K562 (cell line): Measurements from ENCODE around the gene CENPX. TPM values are rescaled to one million over a fixed set of nuclear protein-coding genes. Genes with fewer than 3 reads are reported as not detected.

Experiments
- ESRRB ChIP-seq: fragments of 250-450 bp; sonication (Bioruptor Pico); IDR thresholded peaks from 2 replicates; pipeline ENCODE4 v1.5.0; 2020; ENCODE audit warnings: mild to moderate bottlenecking, moderate library complexity, borderline replicate concordance
- GATAD2B ChIP-seq: fragments of 450-650 bp; IDR thresholded peaks from 2 replicates; pipeline ENCODE4 v1.6.1; 2017; ENCODE audit warnings: mild to moderate bottlenecking, borderline replicate concordance
- GTF2A2 ChIP-seq: IDR thresholded peaks from 2 replicates; pipeline ENCODE4 v1.6.1; 2016; ENCODE audit warnings: mild to moderate bottlenecking, missing genetic modification characterization, missing compliant biosample characterization
- HCFC1 ChIP-seq: IDR thresholded peaks from 2 replicates; pipeline ENCODE4 v1.6.1; 2012; ENCODE audit warnings: low read depth, low read length, improper control_type of control experiment
- HOXB6 ChIP-seq: fragments of 250-450 bp; sonication (Bioruptor Pico); IDR thresholded peaks from 2 replicates; pipeline ENCODE4 v1.5.1; 2022; ENCODE audit warnings: mild to moderate bottlenecking, borderline replicate concordance
- MCM3 ChIP-seq: fragments of 450-650 bp; IDR thresholded peaks from 2 replicates; pipeline ENCODE4 v1.6.1; 2016
- NFIC ChIP-seq: fragments of 450-650 bp; IDR thresholded peaks from 2 replicates; pipeline ENCODE4 v1.6.1; 2017; ENCODE audit warnings: mild to moderate bottlenecking, inconsistent platforms
- TAL1 ChIP-seq: fragments of 450-650 bp; IDR thresholded peaks from 2 replicates; pipeline ENCODE4 v1.6.1; 2016; ENCODE audit warnings: mild to moderate bottlenecking
- ZFX ChIP-seq: sonication (generic); formaldehyde crosslinking; IDR thresholded peaks from 2 replicates; pipeline ENCODE4 v1.8.0; 2022; ENCODE audit warnings: mild to moderate bottlenecking, missing genetic modification reagents, moderate library complexity
- ZNF311 ChIP-seq: fragments of 250-450 bp; sonication (Bioruptor Pico); IDR thresholded peaks from 2 replicates; pipeline ENCODE4 v1.4.0; 2020; ENCODE audit warnings: mild to moderate bottlenecking, moderate library complexity
- ZNF668 ChIP-seq: fragments of 250-450 bp; sonication (Bioruptor Pico); IDR thresholded peaks from 2 replicates; pipeline ENCODE4 v1.8.0; 2022; ENCODE audit warnings: mild to moderate bottlenecking, inconsistent platforms
- polyA plus RNA-seq, 8 experiments: library from polyadenylated mRNA; depleted of rRNA in 4 of 8; stranded (reverse) in 5 of 8; unstranded in 3 of 8; fragments of >200 nt; fragmentation: Nextera tagmentation in 2 of 8; fragmentation: Illumina TruSeq in 1 of 8; extraction: Ambion mirVana in 2 of 8; extraction: Trizol in 1 of 8; gene quantifications; 2 replicates each; pipeline versions ENCODE4 v1.2.1 to v1.2.3, GENCODE V29; 2011 to 2014; ENCODE audit warnings: inconsistent platforms in 1 of 8, missing spikeins in 1 of 8
- total RNA-seq, 7 experiments: library from RNA; depleted of rRNA in 6 of 7; stranded (reverse); fragments of >200 nt in 6 of 7; fragmentation: Illumina TruSeq in 2 of 7; extraction: Trizol in 2 of 7; gene quantifications; 2 replicates each; pipeline versions ENCODE4 v1.2.1 to v1.2.3, GENCODE V29; 2011 to 2021; ENCODE audit warnings: low replicate concordance in 1 of 7
- TF ChIP-seq, protein P1 (sequence below): sonication (generic); formaldehyde crosslinking; IDR thresholded peaks from 2 replicates; pipeline ENCODE4 v1.8.0; 2022; ENCODE audit warnings: missing genetic modification reagents, mild to moderate bottlenecking, borderline replicate concordance
- TF ChIP-seq, protein P2 (sequence below), 2 experiments: IDR thresholded peaks in 1 of 2; conservative IDR thresholded peaks in 1 of 2; 2 replicates each; pipeline ENCODE4 v1.6.1; 2016; ENCODE audit warnings: low read depth in 2 of 2, mild to moderate bottlenecking in 1 of 2, missing compliant biosample characterization in 1 of 2, missing genetic modification characterization in 1 of 2, moderate library complexity in 1 of 2
- TF ChIP-seq, protein P3 (sequence below): fragments of 250-450 bp; sonication (Bioruptor Pico); IDR thresholded peaks from 2 replicates; pipeline ENCODE4 v1.9.0; 2021; ENCODE audit warnings: mild to moderate bottlenecking
- TF ChIP-seq, protein P4 (sequence below): fragments of 450-650 bp; IDR thresholded peaks from 2 replicates; pipeline ENCODE4 v1.6.1; 2017; ENCODE audit warnings: mild to moderate bottlenecking, moderate library complexity
- TF ChIP-seq, protein P5 (sequence below): sonication (generic); formaldehyde crosslinking; IDR thresholded peaks from 2 replicates; pipeline ENCODE4 v1.8.1; 2023; ENCODE audit warnings: missing genetic modification reagents, mild to moderate bottlenecking, borderline replicate concordance

CENPX gene
- total and polyA plus RNA-seq, 9 of the 15 experiments (the other 6 are each of a cell fraction or from before 2014, with no cell fraction given): 32.7 to 352 (median 127) TPM

- TF ChIP-seq, protein P1, sequence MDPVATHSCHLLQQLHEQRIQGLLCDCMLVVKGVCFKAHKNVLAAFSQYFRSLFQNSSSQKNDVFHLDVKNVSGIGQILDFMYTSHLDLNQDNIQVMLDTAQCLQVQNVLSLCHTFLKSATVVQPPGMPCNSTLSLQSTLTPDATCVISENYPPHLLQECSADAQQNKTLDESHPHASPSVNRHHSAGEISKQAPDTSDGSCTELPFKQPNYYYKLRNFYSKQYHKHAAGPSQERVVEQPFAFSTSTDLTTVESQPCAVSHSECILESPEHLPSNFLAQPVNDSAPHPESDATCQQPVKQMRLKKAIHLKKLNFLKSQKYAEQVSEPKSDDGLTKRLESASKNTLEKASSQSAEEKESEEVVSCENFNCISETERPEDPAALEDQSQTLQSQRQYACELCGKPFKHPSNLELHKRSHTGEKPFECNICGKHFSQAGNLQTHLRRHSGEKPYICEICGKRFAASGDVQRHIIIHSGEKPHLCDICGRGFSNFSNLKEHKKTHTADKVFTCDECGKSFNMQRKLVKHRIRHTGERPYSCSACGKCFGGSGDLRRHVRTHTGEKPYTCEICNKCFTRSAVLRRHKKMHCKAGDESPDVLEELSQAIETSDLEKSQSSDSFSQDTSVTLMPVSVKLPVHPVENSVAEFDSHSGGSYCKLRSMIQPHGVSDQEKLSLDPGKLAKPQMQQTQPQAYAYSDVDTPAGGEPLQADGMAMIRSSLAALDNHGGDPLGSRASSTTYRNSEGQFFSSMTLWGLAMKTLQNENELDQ (CRISPR knock-in tag): 0 out of 2 replicates have a peak, but pooled peaks have one; percentile 31
- TF ChIP-seq TAL1 (no peak), ZNF311 (CRISPR knock-in tag) (no peak), HCFC1 (no peak), HOXB6 (CRISPR knock-in tag) (no peak), ZFX (0 out of 2 replicates have a peak, but pooled peaks have one; percentile 8), MCM3 (no peak), NFIC (no peak), GATAD2B (no peak), ZNF668 (no peak), GTF2A2 (tag) (no peak), ESRRB (CRISPR knock-in tag) (no peak)
- TF ChIP-seq, protein P2, sequence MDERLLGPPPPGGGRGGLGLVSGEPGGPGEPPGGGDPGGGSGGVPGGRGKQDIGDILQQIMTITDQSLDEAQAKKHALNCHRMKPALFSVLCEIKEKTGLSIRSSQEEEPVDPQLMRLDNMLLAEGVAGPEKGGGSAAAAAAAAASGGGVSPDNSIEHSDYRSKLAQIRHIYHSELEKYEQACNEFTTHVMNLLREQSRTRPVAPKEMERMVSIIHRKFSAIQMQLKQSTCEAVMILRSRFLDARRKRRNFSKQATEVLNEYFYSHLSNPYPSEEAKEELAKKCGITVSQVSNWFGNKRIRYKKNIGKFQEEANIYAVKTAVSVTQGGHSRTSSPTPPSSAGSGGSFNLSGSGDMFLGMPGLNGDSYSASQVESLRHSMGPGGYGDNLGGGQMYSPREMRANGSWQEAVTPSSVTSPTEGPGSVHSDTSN (CRISPR knock-in tag; IDR thresholded peaks at IDR 0.05; ENCODE audit: low read depth): no peak
- TF ChIP-seq, protein P2 (tag; conservative IDR thresholded peaks at IDR 0.05; ENCODE audit: low read depth): no peak
- TF ChIP-seq, protein P3, sequence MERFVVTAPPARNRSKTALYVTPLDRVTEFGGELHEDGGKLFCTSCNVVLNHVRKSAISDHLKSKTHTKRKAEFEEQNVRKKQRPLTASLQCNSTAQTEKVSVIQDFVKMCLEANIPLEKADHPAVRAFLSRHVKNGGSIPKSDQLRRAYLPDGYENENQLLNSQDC (CRISPR knock-in tag): no peak
- TF ChIP-seq, protein P4, sequence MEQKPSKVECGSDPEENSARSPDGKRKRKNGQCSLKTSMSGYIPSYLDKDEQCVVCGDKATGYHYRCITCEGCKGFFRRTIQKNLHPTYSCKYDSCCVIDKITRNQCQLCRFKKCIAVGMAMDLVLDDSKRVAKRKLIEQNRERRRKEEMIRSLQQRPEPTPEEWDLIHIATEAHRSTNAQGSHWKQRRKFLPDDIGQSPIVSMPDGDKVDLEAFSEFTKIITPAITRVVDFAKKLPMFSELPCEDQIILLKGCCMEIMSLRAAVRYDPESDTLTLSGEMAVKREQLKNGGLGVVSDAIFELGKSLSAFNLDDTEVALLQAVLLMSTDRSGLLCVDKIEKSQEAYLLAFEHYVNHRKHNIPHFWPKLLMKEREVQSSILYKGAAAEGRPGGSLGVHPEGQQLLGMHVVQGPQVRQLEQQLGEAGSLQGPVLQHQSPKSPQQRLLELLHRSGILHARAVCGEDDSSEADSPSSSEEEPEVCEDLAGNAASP: no peak
- TF ChIP-seq, protein P5, sequence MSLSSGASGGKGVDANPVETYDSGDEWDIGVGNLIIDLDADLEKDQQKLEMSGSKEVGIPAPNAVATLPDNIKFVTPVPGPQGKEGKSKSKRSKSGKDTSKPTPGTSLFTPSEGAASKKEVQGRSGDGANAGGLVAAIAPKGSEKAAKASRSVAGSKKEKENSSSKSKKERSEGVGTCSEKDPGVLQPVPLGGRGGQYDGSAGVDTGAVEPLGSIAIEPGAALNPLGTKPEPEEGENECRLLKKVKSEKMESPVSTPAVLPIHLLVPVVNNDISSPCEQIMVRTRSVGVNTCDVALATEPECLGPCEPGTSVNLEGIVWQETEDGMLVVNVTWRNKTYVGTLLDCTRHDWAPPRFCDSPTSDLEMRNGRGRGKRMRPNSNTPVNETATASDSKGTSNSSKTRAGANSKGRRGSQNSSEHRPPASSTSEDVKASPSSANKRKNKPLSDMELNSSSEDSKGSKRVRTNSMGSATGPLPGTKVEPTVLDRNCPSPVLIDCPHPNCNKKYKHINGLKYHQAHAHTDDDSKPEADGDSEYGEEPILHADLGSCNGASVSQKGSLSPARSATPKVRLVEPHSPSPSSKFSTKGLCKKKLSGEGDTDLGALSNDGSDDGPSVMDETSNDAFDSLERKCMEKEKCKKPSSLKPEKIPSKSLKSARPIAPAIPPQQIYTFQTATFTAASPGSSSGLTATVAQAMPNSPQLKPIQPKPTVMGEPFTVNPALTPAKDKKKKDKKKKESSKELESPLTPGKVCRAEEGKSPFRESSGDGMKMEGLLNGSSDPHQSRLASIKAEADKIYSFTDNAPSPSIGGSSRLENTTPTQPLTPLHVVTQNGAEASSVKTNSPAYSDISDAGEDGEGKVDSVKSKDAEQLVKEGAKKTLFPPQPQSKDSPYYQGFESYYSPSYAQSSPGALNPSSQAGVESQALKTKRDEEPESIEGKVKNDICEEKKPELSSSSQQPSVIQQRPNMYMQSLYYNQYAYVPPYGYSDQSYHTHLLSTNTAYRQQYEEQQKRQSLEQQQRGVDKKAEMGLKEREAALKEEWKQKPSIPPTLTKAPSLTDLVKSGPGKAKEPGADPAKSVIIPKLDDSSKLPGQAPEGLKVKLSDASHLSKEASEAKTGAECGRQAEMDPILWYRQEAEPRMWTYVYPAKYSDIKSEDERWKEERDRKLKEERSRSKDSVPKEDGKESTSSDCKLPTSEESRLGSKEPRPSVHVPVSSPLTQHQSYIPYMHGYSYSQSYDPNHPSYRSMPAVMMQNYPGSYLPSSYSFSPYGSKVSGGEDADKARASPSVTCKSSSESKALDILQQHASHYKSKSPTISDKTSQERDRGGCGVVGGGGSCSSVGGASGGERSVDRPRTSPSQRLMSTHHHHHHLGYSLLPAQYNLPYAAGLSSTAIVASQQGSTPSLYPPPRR (CRISPR knock-in tag): no peak
Measured at GRCh38 chr17:82022310-82022980, at the start of gene CENPX (continued).
